ENCODE data around the gene IL13.

- TF ChIP-seq CTCF (IDR thresholded peaks at IDR 0.05; ENCODE audit: borderline replicate concordance, extremely low read depth, low read length, poor library complexity, severe bottlenecking) (no peak), EZH2 (IDR thresholded peaks at IDR 0.05; ENCODE audit: borderline replicate concordance, low read depth, low read length, severe bottlenecking) (no peak)
These were observed 20.8 kb downstream of the IL13 start for GRCh38 chr5:132678735-132679134.
